Upper lobe of left lung (tissue), 6 donors: ENCODE measurements around the gene ANKRD17. TPM values are rescaled to one million over a fixed set of nuclear protein-coding genes. Genes with fewer than 3 reads are reported as not detected.
"Not testable (repeated sequence)": the region's sequence is repeated elsewhere in the genome, so short reads cannot be mapped to it uniquely, and the experiment has no call there.

Experiments
- ATAC-seq, 2 donors: fragments of 200-7000 bp; cut with Tn5 transposase; one replicate each; pipeline ENCODE4 v1.9.1; 2022; ENCODE audit warnings: mild to moderate bottlenecking in 2 of 2, moderate library complexity in 2 of 2; ENCODE audit not compliant: low FRiP score in 2 of 2
- DNase-seq, 2 donors: peaks; one replicate each; pipeline ENCODE4 v3.0.0-alpha.2; 2019 to 2020
- H3K27ac ChIP-seq, 4 donors: fragments of 200-600 bp; sonication (generic); one replicate each; pipeline ENCODE4 v1.5.1; 2016 to 2019
- H3K27me3 ChIP-seq, 4 donors: fragments of 200-600 bp; sonication (generic); one replicate each; pipeline ENCODE4 v1.5.1; 2017 to 2019
- H3K36me3 ChIP-seq, 4 donors: fragments of 200-600 bp; sonication (generic); one replicate each; pipeline ENCODE4 v1.5.1; 2016 to 2019
- H3K4me1 ChIP-seq, 4 donors: fragments of 200-600 bp; sonication (generic); one replicate each; pipeline ENCODE4 v1.5.1; 2018 to 2019
- H3K4me3 ChIP-seq, 4 donors: fragments of 200-600 bp; sonication (generic); one replicate each; pipeline ENCODE4 v1.5.1; 2017 to 2019; ENCODE audit warnings: mild to moderate bottlenecking in 2 of 4, moderate library complexity in 1 of 4
- H3K9me3 ChIP-seq, 4 donors: fragments of 200-600 bp; sonication (generic); one replicate each; pipeline ENCODE4 v1.5.1; 2018 to 2019
- CTCF ChIP-seq, 6 experiments: fragments of 450-650 bp in 4 of 6; fragments of 200-600 bp in 2 of 6; sonication (generic) in 2 of 6; IDR thresholded peaks; one replicate each; pipeline ENCODE4 v1.5.1; 2016 to 2019; ENCODE audit warnings: antibody characterized with exemption in 6 of 6
- EP300 ChIP-seq, 4 donors: sonication (generic); formaldehyde crosslinking; IDR thresholded peaks; one replicate each; pipeline ENCODE4 v1.5.1; 2017; ENCODE audit warnings: antibody characterized with exemption in 4 of 4, control low read depth in 2 of 4
- POLR2A ChIP-seq, 4 donors: fragments of 450-650 bp; IDR thresholded peaks; one replicate each; pipeline ENCODE4 v1.5.1; 2016 to 2017; ENCODE audit warnings: antibody characterized with exemption in 4 of 4, mild to moderate bottlenecking in 2 of 4
- POLR2AphosphoS5 ChIP-seq, 2 donors: sonication (generic); formaldehyde crosslinking; IDR thresholded peaks; one replicate each; pipeline ENCODE4 v1.5.1; 2017; ENCODE audit warnings: antibody characterized with exemption in 2 of 2
- WGBS, 2 donors: methylation state at CpG; one replicate each; pipeline ENCODE4 v1.1.5; 2017 to 2018; 5-methylcytosine and 5-hydroxymethylcytosine counted together
- total RNA-seq, 6 donors: library from RNA; depleted of rRNA in 4 of 6; stranded (reverse); fragments of >200 nt in 4 of 6; gene quantifications; one replicate each; pipeline versions ENCODE4 v1.1.0 to v1.2.1, GENCODE V29; 2016 to 2021
- donor health status: DM: no; HTN: no; CAD: no; lungs with moderate emphysema.
- donor health status: DM: no; HTN: yes; CAD: no; lungs with severe emphysema.

ANKRD17 gene
- total RNA-seq: 100 to 1,000 TPM in 1 of 6 donors, 10 to 100 TPM in 5; 49.7 to 103 (median 61.2) TPM

GRCh38 chr4:73258686-73259570 lies at the start of gene ANKRD17:
Gene ANKRD17, minus strand, starts transcription at chr4:73258798. Its CDS starts 130 bp downstream, at chr4:73258668.
- Histone ChIP-seq H3K4me3 (peak within 1 kb of the TSS; percentile 64 to 93 (median 90)), H3K27ac (peak within 1 kb of the TSS; percentile 95 to 99 (median 98)), H3K36me3 (peaks cover 0 to 2% (median 0%) of the 10 kb centered on the region in 4 donors), H3K27me3 (no peaks in the 10 kb centered on the region), H3K9me3 (no peaks in the 10 kb centered on the region), H3K4me1 (peaks cover 24 to 52% (median 36%) of the 10 kb centered on the region in 4 donors)
- peak; percentile 91 to 93 for TF ChIP-seq POLR2AphosphoS5 (IDR thresholded peaks at IDR 0.05)
- peak in 1 of 4 donors; percentile 67 for TF ChIP-seq EP300 (IDR thresholded peaks at IDR 0.05)
- peak in 5 of 6 experiments; percentile 35 to 81 (median 65) for TF ChIP-seq CTCF (IDR thresholded peaks at IDR 0.05)
- peak in 3 of 4 donors; percentile 72 to 95 (median 91) for TF ChIP-seq POLR2A (IDR thresholded peaks at IDR 0.05)
- 0 to 1% methylated on average over 36 to 72 of the region's 80 CpGs for WGBS, 2 donors
- DNase-seq: peak; percentile 92 to 99
- peak; percentile 96 to 97 for ATAC-seq

DNA sequence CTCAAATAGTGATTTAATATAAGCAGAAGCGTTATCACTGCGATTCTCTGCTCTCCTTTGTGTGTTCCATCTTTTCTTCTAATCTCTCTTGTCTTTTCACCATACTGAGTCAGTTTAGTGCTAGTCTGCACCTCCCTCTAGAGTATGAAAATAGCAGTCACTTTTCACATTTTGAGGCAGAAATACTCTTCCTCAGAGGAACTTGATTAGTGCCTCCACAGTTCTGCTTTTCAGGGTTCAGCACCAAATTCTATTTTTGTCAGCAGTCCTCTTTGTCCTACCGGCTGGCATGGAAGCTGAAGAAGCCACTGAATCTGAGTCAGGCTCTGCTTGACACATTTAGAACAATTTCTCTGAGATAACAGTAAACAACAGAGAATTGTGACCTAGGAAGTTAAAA lies 49.7 kb upstream of the ANKRD17 start:
- ATAC-seq: no peak
- no peak for TF ChIP-seq POLR2A (IDR thresholded peaks at IDR 0.05)
- TF ChIP-seq CTCF (IDR thresholded peaks at IDR 0.05): peak in 1 of 6 experiments; percentile 4

GRCh38 chr4:73303711-73304110 lies 45.1 kb upstream of the ANKRD17 start:
- DNase-seq: no peak
- no peaks in the 10 kb centered on the region for H3K27me3 ChIP-seq
- H3K4me3 ChIP-seq: no peak overlapping the region
- H3K4me1 ChIP-seq: no peaks in the 10 kb centered on the region
- ATAC-seq: no peak
- H3K36me3 ChIP-seq: no peaks in the 10 kb centered on the region
- H3K27ac ChIP-seq: no peak overlapping the region
- 91 to 93% methylated on average over 4 of the region's 4 CpGs for WGBS, 2 donors
- H3K9me3 ChIP-seq: no peaks in the 10 kb centered on the region
- TF ChIP-seq POLR2AphosphoS5 (IDR thresholded peaks at IDR 0.05): no peak
- no peak for TF ChIP-seq CTCF (IDR thresholded peaks at IDR 0.05)
- no peak for TF ChIP-seq EP300 (IDR thresholded peaks at IDR 0.05)
- no peak for TF ChIP-seq POLR2A (IDR thresholded peaks at IDR 0.05)

More for the DNA sequence above, 49.7 kb upstream of the ANKRD17 start:
- H3K9me3 ChIP-seq: no peaks in the 10 kb centered on the region
- H3K4me3 ChIP-seq: no peak overlapping the region
- WGBS, 2 donors: 60 to 72% methylated on average over 3 of the region's 3 CpGs
- H3K4me1 ChIP-seq: no peaks in the 10 kb centered on the region
- no peaks in the 10 kb centered on the region for H3K36me3 ChIP-seq
- DNase-seq: no peak
- no peaks in the 10 kb centered on the region for H3K27me3 ChIP-seq
- H3K27ac ChIP-seq: no peak overlapping the region

DNA sequence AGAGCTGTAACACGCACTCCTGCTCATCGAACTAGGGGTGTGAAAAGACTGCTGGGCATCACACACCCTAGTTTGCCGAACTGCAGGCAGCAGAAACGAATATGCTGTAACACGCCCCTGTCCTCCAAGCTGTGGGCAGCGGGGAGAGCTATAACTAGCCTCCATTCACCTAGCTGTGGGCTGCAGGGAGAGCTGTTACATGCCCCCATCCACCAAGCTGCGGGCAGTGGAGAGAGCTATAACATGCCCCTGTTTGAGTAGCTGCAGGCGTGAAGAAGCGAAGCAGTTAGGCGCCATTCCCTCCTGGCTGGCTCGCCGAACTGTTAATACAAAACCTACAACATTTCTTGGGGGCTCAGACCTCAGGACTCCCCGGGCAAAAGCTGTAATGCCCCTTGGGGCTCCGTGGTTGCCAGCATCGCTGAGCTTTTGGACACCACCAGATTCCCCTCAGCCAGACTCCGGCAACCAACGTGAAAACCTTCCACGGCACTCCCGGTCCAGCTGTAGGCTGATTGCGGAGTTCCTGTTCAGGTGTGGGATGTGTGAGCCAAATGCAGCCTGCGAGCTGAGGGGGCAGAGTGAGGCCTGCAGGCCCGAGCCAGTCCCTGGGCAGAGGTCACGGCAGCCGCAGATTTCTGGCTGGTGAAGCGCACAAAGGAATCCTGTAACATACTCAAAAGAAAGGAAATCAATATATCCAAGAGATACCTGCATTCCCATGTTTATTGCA lies 41.1 kb upstream of the ANKRD17 start:
- DNase-seq (peak in 1 of 2 donors; percentile 44), ATAC-seq (no peak)
- whole genome bisulfite sequencing, 2 donors: 92 to 93% methylated on average over 12 to 25 of the region's 25 CpGs
- Histone ChIP-seq H3K9me3 (no peaks in the 10 kb centered on the region), H3K36me3 (no peaks in the 10 kb centered on the region), H3K27ac (no peak overlapping the region), H3K4me1 (no peaks in the 10 kb centered on the region), H3K4me3 (no peak overlapping the region), H3K27me3 (no peaks in the 10 kb centered on the region)
- TF ChIP-seq POLR2AphosphoS5 (IDR thresholded peaks at IDR 0.05): no peak
- no peak for TF ChIP-seq CTCF (IDR thresholded peaks at IDR 0.05)
- no peak for TF ChIP-seq POLR2A (IDR thresholded peaks at IDR 0.05)
- TF ChIP-seq EP300 (IDR thresholded peaks at IDR 0.05): no peak

DNA sequence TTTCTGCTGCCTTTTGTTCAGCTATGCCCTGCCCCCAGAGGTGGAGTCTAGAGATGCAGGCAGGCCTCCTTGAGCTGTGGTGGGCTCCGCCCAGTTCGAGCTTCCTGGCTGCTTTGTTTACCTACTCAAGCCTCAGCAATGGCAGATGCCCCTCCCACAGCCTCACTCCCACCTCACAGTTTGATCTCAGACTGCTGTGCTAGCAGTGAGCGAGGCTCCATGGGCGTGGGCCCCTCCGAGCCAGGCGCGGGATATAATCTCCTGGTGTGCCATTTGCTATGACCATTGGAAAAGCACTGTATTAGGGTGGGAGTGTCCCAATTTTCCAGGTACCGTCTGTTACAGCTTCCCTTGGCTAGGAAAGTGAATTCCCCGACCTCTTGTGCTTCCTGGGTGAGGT lies 34.1 kb upstream of the ANKRD17 start:
- ATAC-seq, H3K4me3 ChIP-seq, H3K4me1 ChIP-seq, H3K36me3 ChIP-seq, H3K9me3 ChIP-seq, H3K27me3 ChIP-seq, H3K27ac ChIP-seq: not testable (repeated sequence)
- WGBS, 2 donors: 77 to 84% methylated on average over 3 to 9 of the region's 9 CpGs
- peak in 1 of 2 donors; percentile 54 for DNase-seq
